GM18498 (cell line): ENCODE measurements around the gene OGFOD1.

ENCODE experiments used
- ATAC-seq: cut with Tn5 transposase; IDR thresholded peaks from one replicate; pipeline ENCODE4 v1.9.1; 2021; ENCODE audit warnings: mild to moderate bottlenecking, moderate library complexity; ENCODE audit not compliant: unreplicated experiment

Gene OGFOD1

DNA sequence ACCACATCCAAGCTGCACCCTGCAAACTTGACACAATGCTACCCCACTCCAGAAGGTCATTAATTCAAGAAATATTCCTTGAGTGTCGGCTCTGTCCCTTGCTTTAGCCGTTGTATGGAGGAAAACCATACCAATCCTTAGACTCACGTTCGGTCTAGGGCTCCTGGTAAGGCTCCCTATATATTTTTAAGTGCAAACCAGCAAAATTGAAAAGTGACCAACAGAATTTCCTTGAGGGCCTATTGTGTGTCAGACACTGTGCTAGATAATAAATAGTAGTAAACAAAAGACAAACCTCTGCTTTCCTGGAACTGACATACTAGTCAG, 68.9 kb downstream of the OGFOD1 start:
- ATAC-seq, result no peak

DNA sequence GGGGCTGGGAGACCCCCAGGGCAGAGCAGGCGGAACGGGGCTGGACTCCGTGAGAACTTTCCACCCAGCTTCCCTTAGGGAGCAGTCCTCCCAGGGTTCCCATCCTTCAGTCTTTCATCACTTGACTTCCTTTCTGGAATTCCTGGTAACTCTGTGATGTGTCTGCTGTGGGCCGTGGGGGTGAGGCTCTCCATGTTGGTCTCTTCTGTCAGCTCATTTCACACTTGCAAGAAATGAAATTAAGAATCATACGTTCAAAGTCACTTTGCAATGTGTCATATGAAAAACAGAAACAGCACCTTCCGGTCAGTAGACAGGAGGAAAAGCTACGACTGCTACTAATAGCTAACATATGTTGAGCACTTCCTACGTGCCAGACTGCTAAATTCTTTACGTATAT, 73.9 kb downstream of the OGFOD1 start:
- no peak for ATAC-seq
